ENCODE data around the gene KPNB1. TPM values are rescaled to one million over a fixed set of nuclear protein-coding genes. Genes with fewer than 3 reads are reported as not detected.

KPNB1 gene
- total and polyA plus RNA-seq, 7 donors, result 23.4 to 268 (median 185) TPM

- Histone ChIP-seq H3K4me1 (no peaks in the 10 kb centered on the region), H3K9me3 (no peaks in the 10 kb centered on the region), H3K36me3 (peaks cover 0 to 14% (median 0%) of the 10 kb centered on the region in 4 donors), H3K27ac (no peak overlapping the region), H3K27me3 (no peaks in the 10 kb centered on the region), H3K4me3 (no peak overlapping the region)
- no peak for DNase-seq
- no peak for TF ChIP-seq POLR2AphosphoS5 (IDR thresholded peaks at IDR 0.05)
- TF ChIP-seq POLR2A (IDR thresholded peaks at IDR 0.05), result no peak
- no peak for TF ChIP-seq EP300 (IDR thresholded peaks at IDR 0.05)
- no peak for TF ChIP-seq CTCF (IDR thresholded peaks at IDR 0.05)
- WGBS, 2 donors, result 71 to 89% methylated on average over 2 of the region's 2 CpGs
- intact Hi-C loops (cut with DNase I), result no loop called here
These were observed 13.3 kb upstream of the KPNB1 start for GRCh38 chr17:47636273-47637030.

GRCh38 chr17:47638903-47639302, 10.8 kb upstream of the KPNB1 start:
- Histone ChIP-seq H3K9me3 (no peaks in the 10 kb centered on the region), H3K4me3 (no peak overlapping the region), H3K4me1 (no peaks in the 10 kb centered on the region), H3K27ac (no peak overlapping the region), H3K27me3 (no peaks in the 10 kb centered on the region), H3K36me3 (peaks cover 0 to 14% (median 0%) of the 10 kb centered on the region in 4 donors)
- DNase-seq, result no peak
- TF ChIP-seq POLR2A (IDR thresholded peaks at IDR 0.05) (no peak), POLR2AphosphoS5 (IDR thresholded peaks at IDR 0.05) (no peak), CTCF (IDR thresholded peaks at IDR 0.05) (no peak), EP300 (IDR thresholded peaks at IDR 0.05) (no peak)
- intact Hi-C loops (cut with DNase I), result no loop called here
- WGBS, 2 donors, result 78 to 81% methylated on average over 5 of the region's 5 CpGs

- H3K27ac ChIP-seq, result no peak overlapping the region
- no peaks in the 10 kb centered on the region for H3K9me3 ChIP-seq
- WGBS, 2 donors, result 85 to 86% methylated on average over 3 of the region's 3 CpGs
- DNase-seq, result no peak
- H3K27me3 ChIP-seq, result no peaks in the 10 kb centered on the region
- no peaks in the 10 kb centered on the region for H3K4me1 ChIP-seq
- intact Hi-C loops (cut with DNase I), result no loop called here
- H3K4me3 ChIP-seq, result no peak overlapping the region
- TF ChIP-seq POLR2AphosphoS5 (IDR thresholded peaks at IDR 0.05) (no peak), EP300 (IDR thresholded peaks at IDR 0.05) (no peak), POLR2A (IDR thresholded peaks at IDR 0.05) (no peak), CTCF (IDR thresholded peaks at IDR 0.05) (no peak)
- H3K36me3 ChIP-seq, result peaks cover 0 to 14% (median 0%) of the 10 kb centered on the region in 4 donors
These were observed 9.6 kb upstream of the KPNB1 start for GRCh38 chr17:47640076-47640475.

GRCh38 chr17:47641202-47641601, 8.5 kb upstream of the KPNB1 start:
- Histone ChIP-seq H3K27me3 (no peaks in the 10 kb centered on the region), H3K27ac (no peak overlapping the region), H3K4me1 (no peaks in the 10 kb centered on the region), H3K36me3 (peaks cover 0 to 14% (median 0%) of the 10 kb centered on the region in 4 donors), H3K4me3 (no peak overlapping the region), H3K9me3 (no peaks in the 10 kb centered on the region)
- WGBS, 2 donors, result 80 to 86% methylated on average over 4 of the region's 4 CpGs
- no peak for TF ChIP-seq EP300 (IDR thresholded peaks at IDR 0.05)
- TF ChIP-seq POLR2A (IDR thresholded peaks at IDR 0.05), result no peak
- intact Hi-C loops (cut with DNase I), result no loop called here
- no peak for DNase-seq

- Histone ChIP-seq H3K4me1 (peaks cover 0 to 1% (median under 1%) of the 10 kb centered on the region in 4 donors), H3K9me3 (no peaks in the 10 kb centered on the region), H3K4me3 (no peak overlapping the region), H3K27ac (no peak overlapping the region), H3K36me3 (no peaks in the 10 kb centered on the region), H3K27me3 (no peaks in the 10 kb centered on the region)
- intact Hi-C loops (cut with DNase I), result no loop called here
- 72 to 96% methylated on average over 2 of the region's 2 CpGs for WGBS, 2 donors
- TF ChIP-seq CTCF (IDR thresholded peaks at IDR 0.05), result no peak
- TF ChIP-seq POLR2AphosphoS5 (IDR thresholded peaks at IDR 0.05), result no peak
- TF ChIP-seq POLR2A (IDR thresholded peaks at IDR 0.05), result no peak
- no peak for TF ChIP-seq EP300 (IDR thresholded peaks at IDR 0.05)
- DNase-seq, result no peak
These were observed 6.6 kb upstream of the KPNB1 start for GRCh38 chr17:47643116-47643515.
